Activated T-helper 1 cell treated with anti-CD3 and anti-CD28 coated beads, Interleukin-2, amount 50 U/mL, for 16 hours (primary cell): ENCODE data around the gene CDH8.

ENCODE experiments used
- DNase-seq, 2 donors: peaks; one replicate each; pipeline ENCODE4 v3.0.0-alpha.2; 2020; ENCODE audit warnings: low read depth in 1 of 2, low spot score in 1 of 2

Gene CDH8

DNA sequence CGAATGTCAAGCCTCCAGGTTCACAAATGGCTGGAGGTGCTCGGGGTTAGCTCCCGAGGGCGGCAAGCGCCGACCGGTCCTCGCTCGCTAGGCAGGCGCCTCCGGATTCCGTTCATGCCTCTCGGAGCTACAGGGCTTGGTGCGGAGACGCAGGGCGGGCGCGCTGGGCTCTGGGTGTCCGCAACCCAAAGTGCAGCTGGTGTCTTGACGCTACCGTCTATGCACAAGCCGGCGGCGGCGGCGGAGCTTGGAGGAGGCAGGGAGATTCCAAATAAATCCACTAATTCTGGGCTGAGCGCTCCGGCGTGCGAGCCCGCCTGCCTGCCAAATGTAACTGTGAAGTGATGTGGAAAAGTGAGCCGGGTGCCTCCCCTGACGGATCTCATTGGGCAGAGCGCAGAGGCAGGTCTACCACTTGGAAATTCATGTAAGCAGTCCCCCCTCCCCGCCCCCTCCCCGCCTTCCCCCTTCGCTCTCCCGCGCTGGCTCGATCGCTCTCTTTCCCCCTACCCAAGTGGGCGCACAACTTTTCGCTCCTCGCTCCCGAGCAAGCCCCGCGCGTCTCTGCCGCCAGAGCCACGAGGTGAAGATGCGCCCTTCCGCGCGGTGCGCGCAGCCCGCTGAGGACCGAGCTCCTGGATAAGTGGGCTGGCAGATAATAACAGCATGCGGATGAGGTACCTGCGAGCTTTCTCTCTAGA is at the start of gene CDH8:
Gene CDH8 (minus strand): TSS at position 338 of the 701 bp plus-strand sequence. CDS start 15,035 bp downstream, outside the sequence.
- no peak for DNase-seq

GRCh38 chr16:62079236-62079635 is 43.0 kb upstream of the CDH8 start:
- no peak for DNase-seq

DNA sequence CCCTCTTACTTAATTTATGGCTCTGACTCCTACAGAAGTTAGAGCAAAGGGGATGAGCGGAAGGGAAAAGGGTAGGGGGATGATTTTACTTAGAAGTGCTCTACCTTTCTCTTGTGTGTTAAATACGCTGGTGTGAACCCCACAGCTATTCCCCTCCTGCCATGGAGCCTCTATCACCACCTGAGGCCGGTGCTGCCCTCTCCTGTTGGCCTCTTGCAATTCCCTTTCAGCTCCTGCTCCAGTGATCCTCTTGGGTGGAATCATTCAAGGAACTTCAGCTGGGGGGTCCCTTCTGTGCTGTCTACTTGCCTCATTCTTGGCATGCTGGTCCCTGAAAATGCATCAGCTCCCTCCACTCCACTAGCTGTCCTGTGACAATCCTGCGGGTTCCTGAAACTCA is 41.8 kb upstream of the CDH8 start:
- DNase-seq, result no peak

- DNase-seq, result no peak
These were observed 40.6 kb upstream of the CDH8 start for GRCh38 chr16:62076886-62077285.

DNA sequence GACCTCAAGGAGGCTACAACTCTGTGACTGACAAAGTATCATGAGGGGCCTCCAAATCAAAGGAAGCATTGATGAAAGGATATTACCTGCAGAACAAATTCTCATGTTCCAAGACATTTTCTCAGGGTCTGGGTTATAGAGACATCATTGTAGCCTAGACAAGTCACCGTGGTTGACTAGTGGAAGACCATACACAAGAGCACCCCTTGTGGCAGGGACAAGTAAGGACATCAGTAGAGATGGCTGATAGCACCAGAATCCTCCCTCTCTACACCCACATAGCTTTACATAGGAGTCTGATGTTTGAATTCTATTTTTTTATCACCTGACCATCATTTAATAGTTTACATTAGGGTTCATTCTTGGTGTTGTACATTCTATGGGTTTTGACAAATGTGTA is 32.5 kb upstream of the CDH8 start:
- no peak for DNase-seq

DNA sequence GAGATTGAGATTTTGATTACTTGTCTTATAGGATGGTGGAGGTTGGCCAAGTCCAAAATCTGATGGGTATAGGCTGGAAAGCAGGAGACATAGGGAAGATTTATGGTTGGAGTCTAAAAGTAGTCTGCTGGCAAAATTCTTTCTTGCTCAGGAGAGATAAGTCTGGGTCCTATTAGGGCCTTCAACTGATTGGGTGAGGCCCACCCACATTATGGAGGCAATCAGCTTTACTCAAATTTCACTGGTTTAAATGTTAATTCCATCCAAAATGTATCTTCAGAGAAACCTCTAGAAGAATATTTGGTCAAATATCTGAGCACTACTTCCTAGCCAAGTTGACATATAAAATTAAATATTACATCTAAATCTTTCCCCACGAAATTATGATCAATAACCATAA is 31.7 kb upstream of the CDH8 start:
- DNase-seq, result no peak

- DNase-seq, result no peak
These were observed 30.9 kb upstream of the CDH8 start for GRCh38 chr16:62067182-62067581.

DNA sequence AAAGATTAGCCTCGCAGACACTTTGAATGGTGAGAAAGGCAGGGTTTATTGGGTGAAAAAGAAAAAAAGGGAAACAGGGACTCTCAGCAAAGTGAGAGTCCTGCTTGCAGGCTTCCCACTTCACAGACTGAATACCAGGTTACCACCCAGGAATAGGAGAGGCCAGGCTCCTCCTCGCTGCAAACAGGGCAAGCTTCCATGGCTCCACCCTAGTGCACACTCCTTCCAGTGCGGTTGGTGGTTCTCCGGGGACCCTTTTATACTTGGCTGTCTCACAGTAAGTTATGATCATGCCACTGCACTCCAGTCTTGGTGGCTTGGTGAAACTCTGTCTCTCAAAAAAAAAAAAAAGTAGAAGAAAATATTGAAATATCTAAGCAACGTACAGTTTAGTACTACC is 30.5 kb upstream of the CDH8 start:
- DNase-seq, result no peak

DNA sequence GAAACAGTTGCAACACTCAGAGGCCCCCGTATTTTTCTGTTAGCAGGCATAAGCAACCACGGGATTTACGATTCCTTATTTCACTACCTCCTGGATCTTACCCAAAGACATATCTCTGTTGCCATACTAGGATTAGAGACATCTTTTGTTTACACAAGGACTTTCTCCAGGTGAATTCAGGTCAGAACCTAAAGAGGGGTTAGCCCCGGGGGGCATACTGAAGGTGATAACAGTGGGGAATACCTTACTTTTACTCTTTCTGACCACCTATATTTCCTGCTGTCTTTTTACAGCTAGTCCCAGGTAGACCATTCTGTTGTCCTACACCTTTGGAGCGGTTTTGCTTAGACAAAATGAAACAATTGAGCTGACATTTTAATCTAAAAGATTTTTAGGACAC is 27.9 kb upstream of the CDH8 start:
- DNase-seq, result no peak

DNA sequence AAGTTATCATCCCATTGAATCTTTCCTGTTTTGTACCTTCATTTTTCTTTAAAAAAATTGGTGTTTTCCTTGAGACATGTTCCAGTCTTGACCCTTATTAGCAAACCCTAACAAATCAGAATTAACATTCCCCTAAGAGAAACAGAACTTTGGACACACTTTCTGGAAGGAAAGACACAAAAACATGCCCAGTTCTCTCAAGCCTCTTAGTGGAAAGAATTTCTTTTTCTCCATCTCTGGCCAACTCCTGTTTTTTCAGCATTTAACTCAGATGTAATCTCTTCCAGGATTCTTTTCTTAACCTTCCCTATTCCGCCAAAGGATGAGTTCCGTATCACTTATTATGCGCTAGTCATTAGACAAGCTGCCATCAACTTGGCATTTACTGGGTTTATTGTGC is 23.9 kb upstream of the CDH8 start:
- no peak for DNase-seq

- no peak for DNase-seq
These were observed 23.3 kb upstream of the CDH8 start for GRCh38 chr16:62059527-62059926.

DNA sequence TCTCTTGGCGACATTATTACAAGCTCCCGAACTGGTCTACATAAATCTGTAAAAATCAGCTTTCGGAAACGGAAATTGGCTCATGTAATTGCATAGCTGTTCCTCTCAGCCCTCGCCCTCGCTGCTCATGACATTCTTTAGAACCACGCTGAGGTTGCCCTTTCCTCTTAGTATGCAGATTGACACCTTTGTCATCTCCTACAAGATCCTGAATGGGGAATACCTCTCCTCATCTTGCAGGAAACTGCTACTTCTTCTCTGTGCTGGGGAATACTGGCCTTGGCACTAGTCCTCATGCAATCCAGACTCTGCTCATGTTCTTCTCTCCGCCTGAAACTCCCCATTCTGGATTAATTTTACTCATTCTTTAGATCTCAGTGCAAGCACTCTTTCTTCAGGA is 22.2 kb upstream of the CDH8 start:
- no peak for DNase-seq

DNA sequence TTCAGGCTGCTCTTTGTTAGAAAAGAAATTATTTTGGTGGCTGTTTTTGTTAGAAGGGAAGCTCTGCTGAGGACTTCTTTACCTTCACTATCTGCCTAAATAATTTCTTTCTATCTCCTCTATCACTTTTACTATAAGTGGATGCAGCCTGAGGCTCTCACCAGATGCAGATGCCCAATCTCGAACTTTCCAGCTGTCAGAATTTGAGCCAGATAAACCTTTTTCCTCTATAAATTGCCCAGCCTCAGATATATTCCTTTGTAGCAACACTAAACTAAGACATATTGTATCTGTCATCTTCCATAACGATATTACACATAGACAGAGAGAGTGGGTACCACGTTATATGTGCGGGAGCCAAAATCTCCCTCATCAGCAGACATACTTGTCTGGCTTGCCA is 15.7 kb upstream of the CDH8 start:
- no peak for DNase-seq

DNA sequence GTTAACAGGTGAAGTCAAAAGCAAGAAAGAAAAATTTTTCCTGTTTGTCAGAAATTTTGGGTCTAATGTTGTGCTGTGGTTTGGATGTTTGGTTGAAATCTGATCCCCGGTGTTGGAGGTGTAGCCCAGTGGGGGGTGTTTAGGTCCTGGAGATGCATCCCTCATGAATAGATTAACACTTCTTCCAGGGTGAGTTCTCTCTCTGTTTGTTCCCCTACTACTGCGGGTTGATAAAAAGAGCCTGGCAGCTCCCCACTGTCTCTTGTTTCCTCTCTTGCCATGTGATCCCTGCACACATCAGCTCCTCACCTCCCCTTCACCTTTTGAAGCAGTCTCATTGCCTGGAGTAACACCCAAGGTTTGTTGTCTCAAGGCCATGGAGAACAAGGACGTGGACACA is 14.6 kb upstream of the CDH8 start:
- no peak for DNase-seq

DNA sequence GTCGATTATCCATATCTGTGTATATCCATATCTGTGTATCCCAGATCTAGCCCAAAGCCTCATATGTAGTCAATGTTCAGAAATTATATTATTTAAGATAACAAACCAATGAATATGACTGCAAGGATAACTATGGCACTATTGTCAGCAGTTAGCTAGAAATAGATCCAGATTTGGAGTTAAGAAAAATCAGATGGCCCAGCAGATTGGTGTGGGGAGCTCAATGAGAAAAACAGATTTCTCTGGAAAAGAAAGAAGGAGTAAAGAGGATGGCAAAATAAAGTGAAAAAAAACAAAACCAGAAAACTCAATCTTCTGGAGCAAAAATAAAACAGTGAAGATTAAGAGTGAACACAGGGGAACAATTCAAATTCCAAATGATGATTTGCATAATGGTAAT is 10.6 kb upstream of the CDH8 start:
- no peak for DNase-seq

DNA sequence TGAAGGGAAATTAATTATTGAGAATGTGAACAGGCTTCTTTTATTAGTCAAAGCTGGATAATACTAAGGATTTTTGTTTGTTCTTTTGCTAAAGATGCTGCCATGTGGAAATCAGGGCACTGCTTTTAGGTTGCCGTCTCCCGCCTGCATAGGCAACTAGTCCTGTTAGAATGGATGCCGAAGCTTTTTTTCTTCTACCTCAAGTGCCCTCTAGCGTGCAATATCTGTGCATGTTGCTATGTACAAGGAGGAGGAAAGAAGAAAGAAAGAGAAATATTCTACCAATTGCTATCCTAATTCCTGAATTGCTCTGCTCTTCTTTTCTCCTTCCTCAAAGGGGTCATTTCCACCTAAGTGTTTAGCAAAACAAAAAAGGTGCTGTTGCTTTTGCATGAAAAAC is 5.2 kb upstream of the CDH8 start:
- no peak for DNase-seq

- DNase-seq, result no peak
These were observed 2.4 kb upstream of the CDH8 start for GRCh38 chr16:62038646-62039045.

DNA sequence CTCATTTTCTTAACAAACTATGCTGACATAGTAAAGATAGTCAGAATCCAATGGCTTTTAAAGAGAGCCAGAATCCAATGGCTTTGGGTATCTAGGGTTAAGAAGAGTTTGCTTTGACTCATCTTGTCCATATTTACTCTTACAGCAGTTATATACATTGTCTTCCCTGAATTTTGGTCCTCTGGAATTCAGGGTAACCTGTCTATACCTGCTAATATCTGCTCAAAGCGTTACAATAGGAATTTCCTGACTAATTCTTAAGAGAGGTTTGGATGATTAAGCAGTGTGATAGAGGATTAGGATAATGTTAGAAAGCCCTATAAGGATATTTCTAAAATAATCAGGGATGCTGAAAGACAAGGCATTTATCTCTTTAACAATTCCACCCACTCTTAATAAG is 2.0 kb upstream of the CDH8 start:
- DNase-seq, result no peak

DNA sequence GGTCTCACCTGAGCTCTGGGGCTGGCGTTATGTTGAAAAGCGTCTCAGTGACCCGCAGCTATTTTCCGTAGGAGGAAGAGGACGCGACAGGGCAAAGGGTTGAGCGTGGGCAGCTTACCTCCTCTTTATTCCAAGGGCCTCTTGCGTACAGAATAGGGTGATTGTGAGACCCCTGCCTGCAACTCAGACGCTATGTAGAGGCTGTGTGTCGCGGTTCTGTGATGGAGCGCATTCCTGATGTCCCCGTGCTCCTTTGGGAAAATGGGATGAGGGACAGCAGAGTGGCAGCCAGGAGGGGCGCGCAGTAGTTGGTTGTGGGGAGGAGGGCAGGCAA is 531 bp upstream of the CDH8 start:
- no peak for DNase-seq

DNA sequence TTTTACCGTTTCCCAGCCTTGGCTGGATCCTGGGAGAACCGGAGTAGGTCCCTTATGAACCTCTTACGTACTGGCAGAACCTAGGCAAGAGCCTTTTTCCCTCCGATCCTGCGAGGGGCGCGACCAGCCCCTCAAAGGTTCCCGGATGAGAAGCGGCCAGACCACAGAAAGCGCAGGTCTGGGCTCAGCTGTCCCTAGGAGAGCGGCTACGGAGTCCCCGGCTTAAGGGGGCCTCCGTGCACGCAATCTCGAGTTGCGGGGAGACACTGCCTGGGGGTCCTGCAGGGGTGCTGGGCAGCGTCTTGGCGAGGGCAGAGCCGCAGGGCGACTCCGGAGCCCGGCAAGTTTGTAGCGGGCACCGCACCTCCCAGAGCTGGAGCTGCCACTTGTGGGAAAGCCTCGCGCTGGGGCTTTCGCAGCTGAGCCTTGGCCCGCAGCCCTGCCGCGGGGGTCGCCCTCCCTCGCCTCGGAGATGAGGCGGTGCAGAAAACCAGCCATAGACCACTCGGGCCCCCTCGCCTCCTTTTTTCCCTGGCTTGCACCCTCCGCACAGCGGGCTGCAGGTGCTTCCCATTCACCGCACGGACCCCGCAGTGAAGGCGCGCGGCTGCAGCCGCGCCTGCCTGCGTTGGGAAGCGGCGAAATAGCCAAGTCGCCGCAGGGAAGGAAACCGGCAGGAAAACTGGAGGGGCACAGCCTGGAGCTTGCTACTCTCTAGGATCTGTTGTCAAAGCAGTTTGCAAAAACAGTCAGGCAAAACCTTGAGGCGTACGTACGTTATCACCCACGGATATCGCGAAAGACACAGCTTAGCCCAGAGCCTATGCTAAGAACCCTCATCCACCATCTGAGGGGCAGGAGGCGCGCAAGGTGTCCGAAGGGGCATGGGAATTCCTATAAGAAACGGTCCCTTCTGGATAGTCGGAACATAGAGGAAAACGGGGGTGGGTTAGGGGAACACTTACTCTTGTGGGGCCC is 834 bp downstream of the CDH8 start:
- DNase-seq, result no peak

GRCh38 chr16:62034231-62035114 is 1.8 kb downstream of the CDH8 start:
- DNase-seq, result no peak

DNA sequence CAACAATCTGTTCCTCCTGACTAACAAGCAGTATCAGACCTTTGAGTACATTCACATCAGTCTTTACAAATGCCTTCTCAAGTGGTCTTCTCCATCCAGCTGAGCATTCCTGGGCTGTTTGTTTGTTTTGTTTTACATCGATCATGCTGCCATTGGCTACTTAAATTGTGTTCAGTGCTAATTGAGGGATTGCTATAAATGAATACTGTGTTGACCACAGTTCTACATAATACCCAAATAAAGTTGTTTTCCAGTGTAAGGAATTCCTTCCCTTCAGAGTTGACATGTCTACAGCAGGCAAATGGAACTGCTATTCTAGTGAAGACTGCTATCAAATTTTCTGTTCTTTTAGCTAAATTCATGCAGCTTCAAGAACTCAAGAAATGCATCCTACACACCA is 3.2 kb downstream of the CDH8 start:
- no peak for DNase-seq
